HG03039 (cell line): ENCODE measurements around the gene DNTT.

Experiments
- ATAC-seq: cut with Tn5 transposase; IDR thresholded peaks from one replicate; pipeline ENCODE4 v1.9.1; 2021; ENCODE audit warnings: mild to moderate bottlenecking, moderate library complexity; ENCODE audit not compliant: unreplicated experiment

The DNTT gene

GRCh38 chr10:96374985-96375830 is 71.0 kb downstream of the DNTT start:
- ATAC-seq: peak; percentile 57

GRCh38 chr10:96376483-96376882 is 72.2 kb downstream of the DNTT start:
- peak; percentile 45 for ATAC-seq

- ATAC-seq: no peak
Measured at GRCh38 chr10:96377816-96378294, 73.6 kb downstream of the DNTT start.

- no peak for ATAC-seq
Measured at GRCh38 chr10:96378741-96379140, 74.5 kb downstream of the DNTT start.

- no peak for ATAC-seq
Measured at GRCh38 chr10:96379758-96380157, 75.5 kb downstream of the DNTT start.

- ATAC-seq: no peak
Measured at GRCh38 chr10:96380821-96381220, 76.6 kb downstream of the DNTT start.

- no peak for ATAC-seq
Measured at GRCh38 chr10:96384506-96384905, 80.3 kb downstream of the DNTT start.

- no peak for ATAC-seq
Measured at GRCh38 chr10:96387161-96387560, 82.9 kb downstream of the DNTT start.

- no peak for ATAC-seq
Measured at GRCh38 chr10:96387601-96388000, 83.4 kb downstream of the DNTT start.
